Measurements from ENCODE around the gene CHP2. TPM values are rescaled to one million over a fixed set of nuclear protein-coding genes. Genes with fewer than 3 reads are reported as not detected.
A peak's percentile ranks its signal among the peaks of the same experiment; 100 is the strongest.
"Not testable (repeated sequence)": the region's sequence is repeated elsewhere in the genome, so short reads cannot be mapped to it uniquely, and the experiment has no call there.

CHP2 gene
- total RNA-seq (0.04 TPM), polyA plus RNA-seq (ENCODE audit: insufficient read depth in 1 of 8, insufficient read length in 8 of 8, low replicate concordance in 1 of 8) (10 to 100 TPM in 1 of 8 donors, 1 to 10 TPM in 2, under 1 TPM in 5; 0.07 to 10.4 (median 0.27) TPM)
- long read RNA-seq, donor 1 = 0 reads
- long read RNA-seq, donor 2 = 0 reads
- long read RNA-seq, donor 3 = 0 reads
- long read RNA-seq, donor 4 = 0 reads
- long read RNA-seq, donor 5 = 0 reads
- long read RNA-seq, donor 6 = 0 reads
- long read RNA-seq, donor 7 = 0 reads
- long read RNA-seq, donor 8 = 0 reads
- long read RNA-seq, donor 9 = 0 reads
- long read RNA-seq, donor 10 = 0 reads
- long read RNA-seq, donor 11, partial matches to known transcripts = 0 of 1 reads
- long read RNA-seq, donor 11, other reads (novel, unspliced or antisense) = 0 of 1 reads

GRCh38 chr16:23754594-23755483 lies at the start of gene CHP2:
Gene CHP2, plus strand, starts transcription at chr16:23755026. Its CDS starts 24 bp downstream, at chr16:23755050.
- peak; percentile 13 for DNase-seq
- no peak within 1 kb of the TSS for H3K4me3 ChIP-seq (ENCODE audit: low read length)
- H3K36me3 ChIP-seq (ENCODE audit: control insufficient read depth, insufficient read depth, low read length) = no peaks in the 10 kb centered on the region
- peaks cover 11% of the 10 kb centered on the region for H3K4me1 ChIP-seq (ENCODE audit: control insufficient read depth, insufficient read depth, low read length)
- peaks cover 39% of the 10 kb centered on the region for H3K27me3 ChIP-seq (ENCODE audit: control insufficient read depth, insufficient read depth, low read length)
- 4% methylated on average over 70 of the region's 80 CpGs for WGBS (ENCODE audit: insufficient coverage)
- no peak within 1 kb of the TSS for H3K27ac ChIP-seq (ENCODE audit: low read length)
- H3K9me3 ChIP-seq (replicated peaks; ENCODE audit: control insufficient read depth, low read depth, low read length) = no peaks in the 10 kb centered on the region

DNA sequence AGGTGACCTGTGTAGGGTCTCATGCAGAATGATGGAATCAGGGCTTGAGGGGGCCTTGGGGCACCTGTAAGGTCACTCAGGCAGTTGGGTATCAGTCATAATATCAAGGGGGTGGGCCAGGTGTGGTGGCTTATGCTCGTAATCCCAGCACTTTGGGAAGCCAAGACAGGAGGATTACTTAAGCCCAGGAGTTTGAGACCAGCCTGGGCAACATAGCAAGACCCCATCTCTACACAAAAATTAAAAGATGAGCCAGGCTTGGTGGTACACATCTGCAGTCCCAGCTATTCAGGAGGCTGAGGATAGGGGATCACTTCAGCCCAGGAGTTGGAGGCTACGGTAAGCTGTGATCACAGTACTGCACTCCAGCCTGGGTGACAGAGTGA lies 49.3 kb upstream of the CHP2 start:
- WGBS (ENCODE audit: insufficient coverage) = 92% methylated on average over 1 of the region's 2 CpGs
- no peak for DNase-seq

DNA sequence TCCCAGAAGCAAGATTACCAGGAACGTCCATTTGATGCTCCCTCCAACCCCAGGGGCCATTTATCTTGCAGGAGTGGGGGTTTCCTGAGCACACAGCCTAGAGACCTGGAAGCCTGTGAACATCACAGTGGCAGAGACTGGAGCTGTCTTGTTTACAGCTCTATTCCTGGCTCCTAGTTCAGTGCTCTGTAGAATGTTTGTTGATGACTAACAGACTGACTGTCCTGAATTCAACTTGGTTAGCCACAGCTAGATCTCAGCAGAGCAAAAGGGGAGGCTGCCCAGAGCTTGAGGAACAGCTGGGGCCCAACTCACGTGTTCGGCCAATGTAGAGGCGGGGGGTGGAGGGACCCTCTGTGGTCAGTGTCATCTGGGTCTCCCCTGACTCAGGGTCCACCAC lies 48.4 kb upstream of the CHP2 start:
- peaks cover 2% of the 10 kb centered on the region for H3K27me3 ChIP-seq (ENCODE audit: control insufficient read depth, insufficient read depth, low read length)
- H3K9me3 ChIP-seq (replicated peaks; ENCODE audit: control insufficient read depth, low read depth, low read length) = peaks cover 2% of the 10 kb centered on the region
- no peaks in the 10 kb centered on the region for H3K4me1 ChIP-seq (ENCODE audit: control insufficient read depth, insufficient read depth, low read length)
- no CpG with 5 or more reads among the region's 4 CpGs for WGBS (ENCODE audit: insufficient coverage)
- H3K27ac ChIP-seq (ENCODE audit: low read length) = no peak overlapping the region
- H3K4me3 ChIP-seq (ENCODE audit: low read length) = no peak overlapping the region
- H3K36me3 ChIP-seq (ENCODE audit: control insufficient read depth, insufficient read depth, low read length) = no peaks in the 10 kb centered on the region
- no peak for DNase-seq

More for the DNA sequence above, 49.3 kb upstream of the CHP2 start:
- Histone ChIP-seq H3K27ac (ENCODE audit: low read length) (no peak overlapping the region), H3K9me3 (replicated peaks; ENCODE audit: control insufficient read depth, low read depth, low read length) (peaks cover 2% of the 10 kb centered on the region), H3K4me3 (ENCODE audit: low read length) (no peak overlapping the region), H3K4me1 (ENCODE audit: control insufficient read depth, insufficient read depth, low read length) (no peaks in the 10 kb centered on the region), H3K27me3 (ENCODE audit: control insufficient read depth, insufficient read depth, low read length) (no peaks in the 10 kb centered on the region), H3K36me3 (ENCODE audit: control insufficient read depth, insufficient read depth, low read length) (no peaks in the 10 kb centered on the region)

DNA sequence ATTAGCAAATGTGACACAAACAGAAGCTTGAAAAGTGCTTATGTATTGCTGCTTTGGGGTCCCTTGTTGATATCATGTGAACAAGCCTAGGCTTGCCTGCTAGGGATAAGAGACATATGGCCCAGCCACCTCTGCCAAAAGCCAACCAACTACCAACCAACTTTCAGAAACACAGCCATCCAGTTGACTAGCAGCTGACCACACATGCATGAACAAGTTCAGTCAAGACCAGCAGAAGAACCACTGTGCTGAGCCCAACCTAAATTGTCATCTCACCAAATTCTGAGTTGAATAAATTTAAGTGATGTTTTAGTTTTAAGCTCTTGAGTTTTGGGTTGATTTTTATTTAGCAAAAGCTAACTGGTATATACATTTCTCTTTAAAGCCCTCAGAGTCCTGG lies 45.3 kb upstream of the CHP2 start:
- H3K27ac ChIP-seq (ENCODE audit: low read length) = no peak overlapping the region
- H3K4me3 ChIP-seq (ENCODE audit: low read length) = no peak overlapping the region
- peaks cover 30% of the 10 kb centered on the region for H3K27me3 ChIP-seq (ENCODE audit: control insufficient read depth, insufficient read depth, low read length)
- no peaks in the 10 kb centered on the region for H3K36me3 ChIP-seq (ENCODE audit: control insufficient read depth, insufficient read depth, low read length)
- peaks cover 2% of the 10 kb centered on the region for H3K9me3 ChIP-seq (replicated peaks; ENCODE audit: control insufficient read depth, low read depth, low read length)
- DNase-seq = no peak
- no peaks in the 10 kb centered on the region for H3K4me1 ChIP-seq (ENCODE audit: control insufficient read depth, insufficient read depth, low read length)

- Histone ChIP-seq H3K27ac (ENCODE audit: low read length) (no peak overlapping the region), H3K9me3 (replicated peaks; ENCODE audit: control insufficient read depth, low read depth, low read length) (peaks cover 2% of the 10 kb centered on the region), H3K4me3 (ENCODE audit: low read length) (no peak overlapping the region), H3K4me1 (ENCODE audit: control insufficient read depth, insufficient read depth, low read length) (no peaks in the 10 kb centered on the region), H3K27me3 (ENCODE audit: control insufficient read depth, insufficient read depth, low read length) (peaks cover 31% of the 10 kb centered on the region), H3K36me3 (ENCODE audit: control insufficient read depth, insufficient read depth, low read length) (no peaks in the 10 kb centered on the region)
- 60% methylated on average over 1 of the region's 2 CpGs for WGBS (ENCODE audit: insufficient coverage)
- no peak for DNase-seq
Measured at GRCh38 chr16:23710008-23710407, 44.8 kb upstream of the CHP2 start.

- Histone ChIP-seq H3K27ac (ENCODE audit: low read length) (no peak overlapping the region), H3K27me3 (ENCODE audit: control insufficient read depth, insufficient read depth, low read length) (peaks cover 31% of the 10 kb centered on the region), H3K4me3 (ENCODE audit: low read length) (no peak overlapping the region), H3K9me3 (replicated peaks; ENCODE audit: control insufficient read depth, low read depth, low read length) (peaks cover 2% of the 10 kb centered on the region), H3K4me1 (ENCODE audit: control insufficient read depth, insufficient read depth, low read length) (no peaks in the 10 kb centered on the region), H3K36me3 (ENCODE audit: control insufficient read depth, insufficient read depth, low read length) (no peaks in the 10 kb centered on the region)
- no peak for DNase-seq
- 100% methylated on average over 3 of the region's 3 CpGs for WGBS (ENCODE audit: insufficient coverage)
Measured at GRCh38 chr16:23710504-23710903, 44.3 kb upstream of the CHP2 start.

- Histone ChIP-seq H3K27me3 (ENCODE audit: control insufficient read depth, insufficient read depth, low read length) (peaks cover 31% of the 10 kb centered on the region), H3K4me3 (ENCODE audit: low read length) (no peak overlapping the region), H3K9me3 (replicated peaks; ENCODE audit: control insufficient read depth, low read depth, low read length) (peaks cover 2% of the 10 kb centered on the region), H3K4me1 (ENCODE audit: control insufficient read depth, insufficient read depth, low read length) (no peaks in the 10 kb centered on the region), H3K27ac (ENCODE audit: low read length) (no peak overlapping the region), H3K36me3 (ENCODE audit: control insufficient read depth, insufficient read depth, low read length) (no peaks in the 10 kb centered on the region)
- DNase-seq = no peak
- WGBS (ENCODE audit: insufficient coverage) = no CpG with 5 or more reads among the region's 4 CpGs
Measured at GRCh38 chr16:23711785-23712184, 43.0 kb upstream of the CHP2 start.

- Histone ChIP-seq H3K4me1 (ENCODE audit: control insufficient read depth, insufficient read depth, low read length) (no peaks in the 10 kb centered on the region), H3K36me3 (ENCODE audit: control insufficient read depth, insufficient read depth, low read length) (no peaks in the 10 kb centered on the region), H3K9me3 (replicated peaks; ENCODE audit: control insufficient read depth, low read depth, low read length) (peaks cover 2% of the 10 kb centered on the region), H3K27ac (ENCODE audit: low read length) (no peak within 1 kb of the TSS), H3K27me3 (ENCODE audit: control insufficient read depth, insufficient read depth, low read length) (peaks cover 31% of the 10 kb centered on the region), H3K4me3 (ENCODE audit: low read length) (no peak within 1 kb of the TSS)
- 1% methylated on average over 37 of the region's 37 CpGs for WGBS (ENCODE audit: insufficient coverage)
- DNase-seq = no peak
Measured at GRCh38 chr16:23712976-23713375, 41.9 kb upstream of the CHP2 start, which contains the start of gene ERN2. Gene ERN2, minus strand, starts transcription at chr16:23713222. Its CDS starts 35 bp downstream, at chr16:23713187.

GRCh38 chr16:23716484-23716883 lies 38.3 kb upstream of the CHP2 start:
- Histone ChIP-seq H3K4me1 (ENCODE audit: control insufficient read depth, insufficient read depth, low read length) (no peaks in the 10 kb centered on the region), H3K4me3 (ENCODE audit: low read length) (no peak overlapping the region), H3K27me3 (ENCODE audit: control insufficient read depth, insufficient read depth, low read length) (peaks cover 29% of the 10 kb centered on the region), H3K9me3 (replicated peaks; ENCODE audit: control insufficient read depth, low read depth, low read length) (no peaks in the 10 kb centered on the region), H3K36me3 (ENCODE audit: control insufficient read depth, insufficient read depth, low read length) (no peaks in the 10 kb centered on the region), H3K27ac (ENCODE audit: low read length) (no peak overlapping the region)
- WGBS (ENCODE audit: insufficient coverage) = 90% methylated on average over 2 of the region's 5 CpGs
- no peak for DNase-seq

DNA sequence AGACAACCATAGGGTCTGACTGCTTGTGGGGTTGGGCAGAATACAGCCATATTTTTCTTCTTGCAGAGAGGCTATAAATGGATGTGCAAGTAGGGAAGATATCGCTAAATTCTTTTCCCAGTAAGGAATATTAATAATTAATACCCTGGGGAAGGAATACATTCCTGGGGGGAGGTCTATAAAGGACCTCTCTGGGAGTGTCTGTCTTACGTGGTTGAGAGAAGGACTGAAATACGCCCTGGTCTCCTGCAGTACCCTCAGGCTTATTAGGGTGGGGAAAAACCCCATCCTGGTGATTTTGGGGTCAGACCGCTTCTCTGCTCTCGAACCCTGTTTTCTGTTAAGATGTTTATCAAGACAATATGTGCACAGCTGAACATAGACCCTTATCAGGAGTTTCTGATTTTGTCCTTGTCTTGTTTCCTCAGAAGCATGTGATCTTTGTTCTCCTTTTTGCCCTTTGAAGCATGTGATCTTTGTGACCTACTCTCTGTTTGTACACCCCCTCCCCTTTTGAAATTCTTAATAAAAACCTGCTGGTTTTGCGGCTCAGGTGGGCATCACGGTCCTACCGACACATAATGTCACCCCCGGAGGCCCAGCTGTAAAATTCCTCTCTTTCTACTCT lies 32.1 kb upstream of the CHP2 start:
- H3K36me3 ChIP-seq (ENCODE audit: control insufficient read depth, insufficient read depth, low read length); H3K27ac ChIP-seq (ENCODE audit: low read length); H3K4me3 ChIP-seq (ENCODE audit: low read length); H3K27me3 ChIP-seq (ENCODE audit: control insufficient read depth, insufficient read depth, low read length); H3K9me3 ChIP-seq (replicated peaks; ENCODE audit: control insufficient read depth, low read depth, low read length); DNase-seq; H3K4me1 ChIP-seq (ENCODE audit: control insufficient read depth, insufficient read depth, low read length): not testable (repeated sequence)
- WGBS (ENCODE audit: insufficient coverage) = 80% methylated on average over 6 of the region's 9 CpGs
